IPS-20b (cell line): ENCODE measurements around the gene PIK3R2.

Experiments
- H3K27ac ChIP-seq: one replicate; pipeline ENCODE4 v1.5.1; 2013; ENCODE audit warnings: low read length
- H3K27me3 ChIP-seq: 2 replicates; pipeline ENCODE4 v1.6.1; 2013; ENCODE audit warnings: mild to moderate bottlenecking, low read length, inconsistent platforms; ENCODE audit not compliant: insufficient read depth
- H3K36me3 ChIP-seq: 2 replicates; pipeline ENCODE4 v1.6.1; 2013; ENCODE audit warnings: low read depth, mild to moderate bottlenecking, inconsistent platforms, low read length, moderate library complexity; ENCODE audit not compliant: insufficient read depth
- H3K4me1 ChIP-seq: 2 replicates; pipeline ENCODE4 v1.6.1; 2013; ENCODE audit warnings: mild to moderate bottlenecking, control low read depth, inconsistent platforms, low read length, moderate library complexity; ENCODE audit not compliant: insufficient read depth
- H3K4me3 ChIP-seq: 2 replicates; pipeline ENCODE4 v1.5.1; 2013; ENCODE audit warnings: mild to moderate bottlenecking, low read length, inconsistent platforms
- H3K9ac ChIP-seq: 2 replicates; pipeline ENCODE4 v1.6.1; 2013; ENCODE audit warnings: low read depth, mild to moderate bottlenecking, inconsistent platforms, low read length, moderate library complexity
- H3K9me3 ChIP-seq: 2 replicates; pipeline ENCODE4 v1.6.1; 2013; ENCODE audit warnings: mild to moderate bottlenecking, low read depth, low read length, inconsistent platforms; ENCODE audit not compliant: insufficient read depth

Gene PIK3R2

DNA sequence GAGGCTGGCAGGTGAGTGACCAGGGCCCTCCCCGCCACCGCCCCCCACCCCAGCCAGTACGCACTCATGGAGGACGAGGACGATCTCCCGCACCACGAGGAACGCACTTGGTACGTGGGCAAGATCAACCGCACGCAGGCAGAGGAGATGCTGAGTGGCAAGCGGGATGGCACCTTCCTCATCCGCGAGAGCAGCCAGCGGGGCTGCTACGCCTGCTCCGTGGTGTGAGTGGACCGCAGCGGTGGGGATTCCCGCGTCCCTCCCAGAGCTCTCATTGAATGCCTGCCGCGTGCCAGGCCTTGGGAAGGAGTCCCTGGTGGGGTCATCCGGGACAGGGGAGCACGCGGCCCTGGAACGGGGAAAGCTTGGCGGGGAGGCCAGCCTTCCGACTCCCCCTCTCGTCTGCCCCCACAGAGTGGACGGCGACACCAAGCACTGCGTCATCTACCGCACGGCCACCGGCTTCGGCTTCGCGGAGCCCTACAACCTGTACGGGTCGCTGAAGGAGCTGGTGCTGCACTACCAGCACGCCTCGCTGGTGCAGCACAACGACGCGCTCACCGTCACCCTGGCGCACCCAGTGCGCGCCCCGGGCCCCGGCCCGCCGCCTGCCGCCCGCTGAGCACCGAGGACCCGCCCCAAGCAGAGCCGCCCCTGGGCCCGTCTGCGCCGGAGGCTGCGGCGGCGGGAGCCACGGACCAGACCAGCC lies 15.9 kb downstream of the PIK3R2 start:
- peaks cover 3% of the 10 kb centered on the region; the same call in 1 of the 2 replicates for H3K27me3 ChIP-seq
- peaks cover 41% of the 10 kb centered on the region for H3K36me3 ChIP-seq
- H3K9me3 ChIP-seq = no peaks in the 10 kb centered on the region
- no peak overlapping the region for H3K27ac ChIP-seq
- no peak overlapping the region for H3K4me3 ChIP-seq
- H3K4me1 ChIP-seq = no peaks in the 10 kb centered on the region; the same call in 1 of the 2 replicates
- H3K9ac ChIP-seq = no peak overlapping the region

DNA sequence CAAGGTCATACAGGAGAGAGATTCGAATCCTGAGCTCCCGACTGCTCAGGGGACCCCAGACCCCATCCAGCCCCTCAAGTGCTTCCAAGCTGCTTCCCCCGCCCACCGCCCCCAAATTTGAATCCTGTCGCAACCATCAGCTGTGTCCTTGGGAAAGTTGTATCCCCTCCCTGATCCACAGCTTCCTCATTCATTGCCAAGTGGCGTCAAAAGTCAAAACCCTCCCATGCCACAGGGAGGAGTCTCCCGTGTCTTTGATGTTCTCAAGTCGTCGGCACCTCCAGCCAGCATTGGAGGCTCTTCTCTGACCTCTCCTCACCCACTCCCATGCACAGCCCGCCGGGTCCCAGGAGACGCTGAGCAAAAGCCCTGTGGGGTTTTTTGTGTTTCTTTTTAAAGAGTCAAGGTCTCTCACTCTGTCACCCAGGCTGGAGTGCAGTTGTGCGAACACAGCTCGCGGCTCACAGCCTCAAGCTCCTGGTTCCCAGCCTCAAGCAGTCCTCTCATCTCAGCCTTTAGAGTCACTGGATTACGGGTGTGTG lies 17.8 kb downstream of the PIK3R2 start:
- no peak overlapping the region for H3K27ac ChIP-seq
- peaks cover 32% of the 10 kb centered on the region for H3K36me3 ChIP-seq
- no peaks in the 10 kb centered on the region for H3K9me3 ChIP-seq
- no peak overlapping the region for H3K9ac ChIP-seq
- peaks cover 21% of the 10 kb centered on the region for H3K27me3 ChIP-seq
- H3K4me3 ChIP-seq = no peak overlapping the region
- H3K4me1 ChIP-seq = no peaks in the 10 kb centered on the region; the same call in 1 of the 2 replicates

DNA sequence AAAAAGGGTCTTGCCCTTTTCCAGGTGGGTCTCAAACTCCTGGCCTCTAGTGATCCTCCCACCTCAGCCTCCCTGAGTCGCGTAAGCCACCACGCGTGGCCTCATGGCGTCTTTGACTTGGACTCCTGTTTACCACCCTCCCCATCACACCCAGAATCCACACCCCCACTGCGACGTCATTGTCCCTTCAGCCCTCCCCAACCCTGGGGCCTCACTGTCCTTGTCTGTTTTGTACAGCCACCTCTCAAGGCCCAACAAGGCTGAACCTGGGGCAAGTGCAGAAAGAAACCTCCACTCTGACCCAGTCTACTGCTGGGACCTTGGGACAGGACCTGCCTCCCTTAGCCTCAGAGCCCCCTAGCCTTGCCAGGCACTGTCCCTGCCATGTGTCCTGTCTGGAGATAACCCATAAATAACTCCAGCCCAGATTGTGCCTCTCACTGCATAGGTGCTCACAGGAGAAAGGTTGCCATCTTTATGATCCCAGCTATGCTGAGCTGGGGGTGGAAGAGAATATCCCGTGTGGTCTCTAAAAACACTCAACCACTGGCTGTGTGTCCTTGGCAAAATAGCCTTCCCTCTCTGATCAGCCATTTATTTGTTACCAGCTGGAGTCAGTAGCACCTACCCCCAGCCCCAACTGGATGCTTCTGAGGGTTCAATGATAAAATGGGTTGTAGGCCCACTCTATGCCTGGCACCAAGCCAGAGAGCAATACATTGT lies 18.8 kb downstream of the PIK3R2 start:
- no peaks in the 10 kb centered on the region for H3K9me3 ChIP-seq
- H3K9ac ChIP-seq = no peak overlapping the region
- no peaks in the 10 kb centered on the region; the same call in 1 of the 2 replicates for H3K4me1 ChIP-seq
- H3K27me3 ChIP-seq = peaks cover 21% of the 10 kb centered on the region
- H3K36me3 ChIP-seq = peaks cover 25% of the 10 kb centered on the region
- no peak overlapping the region for H3K27ac ChIP-seq
- no peak overlapping the region for H3K4me3 ChIP-seq

DNA sequence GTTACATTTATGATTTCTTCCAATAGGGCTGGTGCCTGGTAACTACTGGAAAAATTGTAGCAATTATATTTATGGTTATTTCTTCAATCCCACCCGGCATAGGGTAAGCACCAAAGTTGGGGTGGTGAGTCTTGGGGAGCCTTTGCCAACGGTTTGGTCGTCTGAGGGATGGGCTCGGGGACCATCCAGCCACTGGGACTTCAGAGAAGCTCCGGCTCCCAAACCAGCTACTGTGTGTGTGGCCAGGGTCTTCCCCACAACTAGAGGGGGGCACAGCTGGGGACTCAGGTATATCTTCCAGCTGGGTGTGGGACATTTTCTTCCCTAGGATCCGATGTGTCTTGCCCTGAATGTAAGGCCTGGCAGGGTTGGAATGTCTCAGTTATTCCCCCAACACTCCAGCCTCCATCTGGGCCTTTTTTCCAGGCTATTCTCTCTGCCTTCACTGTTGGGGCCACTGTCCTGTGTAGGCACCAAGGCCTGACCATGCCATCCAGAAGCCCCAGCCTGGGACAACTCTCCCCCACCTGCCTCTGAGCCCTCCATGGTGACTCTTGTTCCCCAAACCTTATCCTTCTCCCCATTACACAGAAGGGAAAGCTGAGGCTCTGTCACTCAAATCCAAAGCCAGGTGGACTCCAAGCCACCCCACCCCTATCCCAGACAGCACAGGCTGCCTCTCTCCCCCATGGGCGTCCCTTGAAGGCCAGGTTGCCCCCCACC lies 19.5 kb downstream of the PIK3R2 start:
- peaks cover 17% of the 10 kb centered on the region; the same call in 1 of the 2 replicates for H3K36me3 ChIP-seq
- H3K27me3 ChIP-seq = peaks cover 21% of the 10 kb centered on the region
- H3K9me3 ChIP-seq = no peaks in the 10 kb centered on the region
- H3K9ac ChIP-seq = no peak overlapping the region
- no peaks in the 10 kb centered on the region; the same call in 1 of the 2 replicates for H3K4me1 ChIP-seq
- H3K4me3 ChIP-seq = no peak overlapping the region
- H3K27ac ChIP-seq = no peak overlapping the region

DNA sequence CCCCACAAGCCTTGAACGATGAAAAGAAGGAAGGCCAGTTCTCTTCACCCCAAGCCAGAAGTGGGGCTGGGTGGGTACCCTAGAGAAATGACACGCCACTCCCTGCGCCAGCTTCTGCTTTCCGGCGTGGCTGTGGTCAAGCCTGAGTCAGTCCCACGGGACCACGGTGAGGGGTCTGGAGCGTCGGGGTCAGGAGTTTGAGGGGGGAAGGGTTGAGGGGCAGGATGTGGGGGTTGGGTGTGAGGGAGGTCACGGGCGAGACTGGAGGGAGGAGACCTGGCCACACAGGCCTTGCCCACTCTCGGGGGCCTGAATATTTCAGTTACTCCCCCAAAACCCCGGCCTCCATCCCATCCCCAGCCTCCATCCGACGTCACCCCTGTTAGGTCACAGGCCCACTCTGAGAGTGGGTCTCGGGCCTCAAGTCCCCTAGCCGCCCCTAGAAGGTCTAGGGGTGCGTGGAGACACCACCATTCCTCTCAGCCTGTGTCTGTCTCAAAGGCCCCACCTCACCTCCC lies 20.1 kb downstream of the PIK3R2 start:
- Histone ChIP-seq H3K9ac (no peak overlapping the region; the same call in 1 of the 2 replicates), H3K4me1 (no peaks in the 10 kb centered on the region; the same call in 1 of the 2 replicates), H3K27ac (no peak overlapping the region)

DNA sequence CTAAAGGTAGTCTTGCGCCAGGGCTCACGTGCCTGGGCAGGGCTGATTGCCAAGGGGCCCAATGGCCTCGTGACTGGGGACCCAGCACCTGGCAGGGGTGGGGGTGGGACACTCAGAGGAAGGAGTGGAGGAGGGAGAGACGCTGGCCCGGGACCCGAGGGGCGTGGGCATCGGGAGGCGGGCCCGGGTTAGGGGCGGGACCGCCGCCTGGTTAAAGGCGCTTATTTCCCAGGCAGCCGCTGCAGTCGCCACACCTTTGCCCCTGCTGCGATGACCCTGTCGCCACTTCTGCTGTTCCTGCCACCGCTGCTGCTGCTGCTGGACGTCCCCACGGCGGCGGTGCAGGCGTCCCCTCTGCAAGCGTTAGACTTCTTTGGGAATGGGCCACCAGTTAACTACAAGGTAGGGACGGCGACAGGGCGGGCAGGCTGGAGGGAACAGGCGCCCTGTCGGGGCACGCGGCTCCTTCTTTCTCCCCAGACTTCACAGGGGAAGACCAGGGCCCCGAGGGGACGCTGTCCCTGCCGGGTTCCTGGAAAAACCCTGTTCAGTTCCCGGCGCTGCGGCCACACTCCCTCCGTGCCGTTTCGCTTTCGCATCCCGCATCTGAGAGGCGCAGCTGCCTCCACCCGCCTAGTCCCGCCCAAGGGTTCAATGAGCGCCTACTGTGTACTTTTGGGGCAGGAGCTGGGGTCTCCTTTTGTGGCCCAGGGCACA lies 20.8 kb downstream of the PIK3R2 start, which contains the start of gene IFI30:
IFI30 (plus strand) TSS at position 242 of the 717 bp plus-strand sequence; CDS start at position 271, 29 bp downstream.
- Histone ChIP-seq H3K9me3 (no peaks in the 10 kb centered on the region), H3K4me3 (peak within 1 kb of the TSS; percentile 65), H3K27me3 (peaks cover 21% of the 10 kb centered on the region), H3K4me1 (no peaks in the 10 kb centered on the region; the same call in 1 of the 2 replicates), H3K9ac (peak within 1 kb of the TSS; percentile 23; the same call in 1 of the 2 replicates), H3K27ac (no peak within 1 kb of the TSS), H3K36me3 (peaks cover 7% of the 10 kb centered on the region; the same call in 1 of the 2 replicates)

More for the DNA sequence above, 20.1 kb downstream of the PIK3R2 start:
- no peaks in the 10 kb centered on the region for H3K9me3 ChIP-seq
- peaks cover 21% of the 10 kb centered on the region for H3K27me3 ChIP-seq
- H3K4me3 ChIP-seq = peak overlapping the region; percentile 65; the same call in 1 of the 2 replicates
- peaks cover 13% of the 10 kb centered on the region; the same call in 1 of the 2 replicates for H3K36me3 ChIP-seq

DNA sequence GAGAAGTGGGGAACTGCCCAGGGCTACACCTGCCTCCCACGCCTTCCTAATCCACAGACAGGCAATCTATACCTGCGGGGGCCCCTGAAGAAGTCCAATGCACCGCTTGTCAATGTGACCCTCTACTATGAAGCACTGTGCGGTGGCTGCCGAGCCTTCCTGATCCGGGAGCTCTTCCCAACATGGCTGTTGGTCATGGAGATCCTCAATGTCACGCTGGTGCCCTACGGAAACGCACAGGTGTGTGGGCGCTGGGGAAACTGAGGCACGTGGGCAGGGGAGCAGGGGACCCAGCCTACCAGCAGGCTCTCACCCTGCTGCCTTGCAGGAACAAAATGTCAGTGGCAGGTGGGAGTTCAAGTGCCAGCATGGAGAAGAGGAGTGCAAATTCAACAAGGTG lies 22.0 kb downstream of the PIK3R2 start:
- H3K9ac ChIP-seq = no peak overlapping the region
- no peaks in the 10 kb centered on the region for H3K36me3 ChIP-seq
- H3K27me3 ChIP-seq = peaks cover 21% of the 10 kb centered on the region
- H3K9me3 ChIP-seq = no peaks in the 10 kb centered on the region
- H3K4me1 ChIP-seq = no peaks in the 10 kb centered on the region; the same call in 1 of the 2 replicates
- H3K4me3 ChIP-seq = no peak overlapping the region
- H3K27ac ChIP-seq = no peak overlapping the region

DNA sequence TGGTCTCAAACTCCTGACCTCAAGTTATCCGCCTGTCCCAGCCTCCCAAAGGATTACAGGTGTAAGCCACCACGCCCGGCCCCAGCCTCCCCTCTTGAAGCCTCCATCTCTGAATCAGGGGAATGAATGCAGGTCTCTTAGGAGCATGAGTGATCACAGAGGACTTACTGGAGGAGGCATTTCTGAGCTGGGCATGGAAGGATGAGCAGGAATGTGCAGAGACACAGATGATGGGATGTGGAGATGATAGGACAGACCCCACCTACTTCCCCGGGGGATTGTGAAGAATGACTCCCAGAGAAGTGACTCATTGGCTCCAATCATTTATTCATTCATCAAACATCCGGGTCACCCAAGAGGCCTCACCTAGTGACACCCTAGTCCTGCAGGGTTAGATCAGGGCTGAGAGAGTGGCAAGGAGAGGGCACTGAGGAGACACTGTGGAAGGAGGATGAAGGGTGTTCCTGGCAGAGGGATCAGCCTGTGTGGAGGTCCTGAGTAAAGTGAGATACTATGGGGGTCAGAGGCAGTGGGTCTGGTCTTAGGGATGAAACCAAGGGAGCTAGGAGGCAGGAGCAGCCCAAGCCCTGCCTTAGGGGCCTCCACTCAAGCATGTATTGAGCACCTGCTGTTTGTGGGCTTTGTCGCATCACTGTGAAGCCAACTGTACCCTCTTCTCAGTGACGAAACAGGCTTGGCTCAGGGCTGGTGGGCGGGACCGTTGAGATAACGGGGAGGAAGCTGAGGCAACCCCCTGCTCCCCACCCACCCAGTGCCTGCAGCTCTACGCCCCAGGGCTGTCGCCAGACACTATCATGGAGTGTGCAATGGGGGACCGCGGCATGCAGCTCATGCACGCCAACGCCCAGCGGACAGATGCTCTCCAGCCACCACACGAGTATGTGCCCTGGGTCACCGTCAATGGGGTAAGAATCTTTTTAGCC lies 23.7 kb downstream of the PIK3R2 start:
- Histone ChIP-seq H3K27me3 (peaks cover 21% of the 10 kb centered on the region), H3K27ac (no peak overlapping the region), H3K9ac (no peak overlapping the region), H3K9me3 (no peaks in the 10 kb centered on the region), H3K36me3 (no peaks in the 10 kb centered on the region), H3K4me3 (no peak overlapping the region), H3K4me1 (no peaks in the 10 kb centered on the region; the same call in 1 of the 2 replicates)

DNA sequence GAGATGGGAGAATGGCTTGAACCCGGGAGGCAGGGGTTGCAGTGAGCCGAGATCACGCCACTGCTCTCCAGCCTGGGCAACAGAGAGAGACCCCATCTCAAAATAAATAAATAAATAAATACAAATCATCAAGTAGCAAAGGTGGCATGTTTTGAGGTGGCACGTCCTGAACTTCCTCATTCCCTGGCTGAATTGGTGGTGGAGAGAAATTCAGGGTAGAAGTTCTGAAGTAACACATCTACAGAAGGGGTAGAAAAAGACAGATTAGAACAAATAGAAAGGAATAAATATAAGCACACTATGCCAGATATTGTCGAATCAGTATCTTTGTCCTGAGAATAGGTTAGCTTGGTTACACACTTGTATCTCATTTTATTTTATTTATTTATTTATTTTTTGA lies 27.0 kb downstream of the PIK3R2 start:
- Histone ChIP-seq H3K9ac (no peak overlapping the region), H3K27me3 (peaks cover 6% of the 10 kb centered on the region), H3K9me3 (no peaks in the 10 kb centered on the region), H3K27ac (no peak overlapping the region), H3K36me3 (no peaks in the 10 kb centered on the region), H3K4me1 (no peaks in the 10 kb centered on the region), H3K4me3 (no peak overlapping the region)

DNA sequence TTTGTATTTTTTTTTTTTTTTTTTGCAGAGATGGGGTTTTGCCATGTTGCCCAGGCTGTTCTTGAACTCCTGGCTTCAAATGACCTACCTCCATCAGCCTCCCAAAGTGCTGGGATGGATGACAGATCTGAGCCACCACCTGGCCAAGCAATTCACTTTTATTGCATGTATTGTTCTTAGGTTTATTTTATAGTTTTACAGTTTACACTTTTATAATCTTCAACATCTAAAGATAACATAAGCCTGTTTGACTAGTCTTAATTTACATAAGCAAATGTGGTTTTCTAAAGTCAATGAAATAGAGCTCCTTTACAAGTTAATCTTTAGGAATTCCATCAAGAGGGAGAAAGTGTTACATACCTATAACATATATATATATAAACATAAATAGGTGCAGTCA lies 30.6 kb downstream of the PIK3R2 start:
- H3K27me3 ChIP-seq = no peaks in the 10 kb centered on the region
- H3K9me3 ChIP-seq = no peaks in the 10 kb centered on the region
- no peak overlapping the region for H3K9ac ChIP-seq
- H3K4me1 ChIP-seq = no peaks in the 10 kb centered on the region
- H3K4me3 ChIP-seq = no peak overlapping the region
- no peaks in the 10 kb centered on the region for H3K36me3 ChIP-seq
- no peak overlapping the region for H3K27ac ChIP-seq
